NB4 (cell line): ENCODE results near the gene BCL2.

Source experiments
- DNase-seq: peaks from one replicate; pipeline ENCODE4 v3.0.0; 2010; ENCODE audit warnings: low read depth
- H3K4me3 ChIP-seq: one replicate; pipeline ENCODE4 v1.5.1; 2011; ENCODE audit warnings: mild to moderate bottlenecking, low read depth, low read length, moderate library complexity
- MYC ChIP-seq: IDR thresholded peaks from 2 replicates; pipeline ENCODE4 v1.6.1; 2011; ENCODE audit warnings: low read depth, low read length
- POLR2A ChIP-seq: IDR thresholded peaks from 2 replicates; pipeline ENCODE4 v1.6.1; 2011; ENCODE audit warnings: mild to moderate bottlenecking; ENCODE audit not compliant: insufficient read length; ENCODE audit errors: extremely low read depth
- TF ChIP-seq, protein P1 (sequence below): IDR thresholded peaks from 2 replicates; pipeline ENCODE4 v1.6.1; 2011; ENCODE audit warnings: low read depth, low read length
- TF ChIP-seq, protein P2 (sequence below): IDR thresholded peaks from one replicate; pipeline ENCODE4 v1.5.1; 2012; ENCODE audit warnings: low read depth, low read length

Gene BCL2

DNA sequence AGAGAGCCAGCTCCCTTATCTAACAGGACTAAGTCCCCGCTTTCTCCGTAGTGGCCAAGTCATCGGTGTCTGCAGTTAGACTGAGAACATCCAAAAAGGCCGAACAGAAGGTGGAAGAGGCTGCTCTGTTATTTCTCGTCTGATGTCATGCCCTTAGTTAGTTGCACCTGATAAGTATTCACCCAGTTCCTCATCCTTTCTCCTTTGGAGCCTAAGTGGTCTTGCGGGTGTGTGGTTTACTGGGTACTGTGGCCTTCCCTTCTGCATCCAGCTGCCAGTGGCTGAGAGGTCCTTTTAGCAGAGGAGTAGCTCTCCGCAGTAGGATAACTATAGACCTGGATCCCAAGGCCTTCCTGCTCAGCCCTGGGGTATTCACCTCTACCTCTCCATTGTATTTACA is 211.6 kb downstream of the BCL2 start:
- H3K4me3 ChIP-seq, result no peak overlapping the region
- TF ChIP-seq, protein P1, sequence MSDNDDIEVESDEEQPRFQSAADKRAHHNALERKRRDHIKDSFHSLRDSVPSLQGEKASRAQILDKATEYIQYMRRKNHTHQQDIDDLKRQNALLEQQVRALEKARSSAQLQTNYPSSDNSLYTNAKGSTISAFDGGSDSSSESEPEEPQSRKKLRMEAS, result no peak
- TF ChIP-seq POLR2A (no peak), MYC (no peak)
- TF ChIP-seq, protein P2, sequence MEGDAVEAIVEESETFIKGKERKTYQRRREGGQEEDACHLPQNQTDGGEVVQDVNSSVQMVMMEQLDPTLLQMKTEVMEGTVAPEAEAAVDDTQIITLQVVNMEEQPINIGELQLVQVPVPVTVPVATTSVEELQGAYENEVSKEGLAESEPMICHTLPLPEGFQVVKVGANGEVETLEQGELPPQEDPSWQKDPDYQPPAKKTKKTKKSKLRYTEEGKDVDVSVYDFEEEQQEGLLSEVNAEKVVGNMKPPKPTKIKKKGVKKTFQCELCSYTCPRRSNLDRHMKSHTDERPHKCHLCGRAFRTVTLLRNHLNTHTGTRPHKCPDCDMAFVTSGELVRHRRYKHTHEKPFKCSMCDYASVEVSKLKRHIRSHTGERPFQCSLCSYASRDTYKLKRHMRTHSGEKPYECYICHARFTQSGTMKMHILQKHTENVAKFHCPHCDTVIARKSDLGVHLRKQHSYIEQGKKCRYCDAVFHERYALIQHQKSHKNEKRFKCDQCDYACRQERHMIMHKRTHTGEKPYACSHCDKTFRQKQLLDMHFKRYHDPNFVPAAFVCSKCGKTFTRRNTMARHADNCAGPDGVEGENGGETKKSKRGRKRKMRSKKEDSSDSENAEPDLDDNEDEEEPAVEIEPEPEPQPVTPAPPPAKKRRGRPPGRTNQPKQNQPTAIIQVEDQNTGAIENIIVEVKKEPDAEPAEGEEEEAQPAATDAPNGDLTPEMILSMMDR, result no peak
- peak; percentile 44 for DNase-seq

DNA sequence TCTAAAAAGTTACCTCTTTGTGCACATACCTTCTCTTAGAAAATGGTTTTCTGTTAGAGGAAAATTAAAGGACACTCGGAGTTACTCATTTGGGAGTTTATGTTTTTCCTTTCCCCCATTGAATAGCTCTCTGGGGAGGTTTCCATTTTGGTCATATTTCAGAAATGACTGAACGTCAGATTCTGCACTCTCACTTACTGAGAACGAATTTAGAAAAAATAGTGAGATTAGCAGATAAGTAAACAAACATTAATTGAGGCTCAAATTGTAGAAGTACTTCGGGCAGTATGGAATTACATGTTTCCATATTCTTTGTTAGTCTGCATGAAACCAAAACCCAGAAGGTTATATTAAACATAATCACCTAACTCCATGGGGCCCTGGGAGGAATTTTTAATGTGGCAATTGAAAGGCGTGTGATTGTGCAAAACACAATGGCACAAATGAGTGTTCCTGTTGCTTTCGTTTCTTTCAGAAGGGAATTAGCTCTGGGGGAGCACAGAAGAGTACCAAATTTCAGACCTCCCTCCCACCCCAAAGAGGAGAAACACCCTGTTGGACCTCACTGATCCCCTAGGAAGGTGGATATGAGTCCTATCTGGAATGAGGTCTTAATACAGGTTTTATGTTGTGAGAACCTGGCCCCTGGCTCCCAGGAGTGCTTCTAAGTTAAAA is 212.3 kb downstream of the BCL2 start:
- no peak for DNase-seq
- no peak overlapping the region for H3K4me3 ChIP-seq
- TF ChIP-seq, protein P1, result no peak
- TF ChIP-seq, protein P2, result no peak
- no peak for TF ChIP-seq MYC
- no peak for TF ChIP-seq POLR2A

DNA sequence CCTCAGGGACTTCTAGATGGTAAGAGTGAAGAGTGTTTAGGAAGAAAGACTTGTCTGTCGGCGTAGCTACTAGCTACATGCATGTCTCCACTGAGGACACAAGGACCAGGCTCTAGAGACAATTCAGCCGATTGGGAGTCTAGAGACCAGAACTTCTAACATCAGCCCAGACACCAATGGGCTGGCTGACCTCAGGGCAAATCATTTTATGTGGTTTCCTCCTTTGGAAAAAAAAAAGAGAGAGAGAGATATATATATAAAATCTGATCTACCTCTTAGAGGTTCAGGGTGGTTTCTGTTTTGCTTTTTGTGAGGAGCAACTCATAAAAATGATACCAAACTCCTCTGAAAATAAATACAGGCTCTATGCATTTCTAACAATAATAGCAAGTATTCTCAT is 212.8 kb downstream of the BCL2 start:
- TF ChIP-seq, protein P1, result no peak
- TF ChIP-seq, protein P2, result no peak
- H3K4me3 ChIP-seq, result no peak overlapping the region
- no peak for DNase-seq

DNA sequence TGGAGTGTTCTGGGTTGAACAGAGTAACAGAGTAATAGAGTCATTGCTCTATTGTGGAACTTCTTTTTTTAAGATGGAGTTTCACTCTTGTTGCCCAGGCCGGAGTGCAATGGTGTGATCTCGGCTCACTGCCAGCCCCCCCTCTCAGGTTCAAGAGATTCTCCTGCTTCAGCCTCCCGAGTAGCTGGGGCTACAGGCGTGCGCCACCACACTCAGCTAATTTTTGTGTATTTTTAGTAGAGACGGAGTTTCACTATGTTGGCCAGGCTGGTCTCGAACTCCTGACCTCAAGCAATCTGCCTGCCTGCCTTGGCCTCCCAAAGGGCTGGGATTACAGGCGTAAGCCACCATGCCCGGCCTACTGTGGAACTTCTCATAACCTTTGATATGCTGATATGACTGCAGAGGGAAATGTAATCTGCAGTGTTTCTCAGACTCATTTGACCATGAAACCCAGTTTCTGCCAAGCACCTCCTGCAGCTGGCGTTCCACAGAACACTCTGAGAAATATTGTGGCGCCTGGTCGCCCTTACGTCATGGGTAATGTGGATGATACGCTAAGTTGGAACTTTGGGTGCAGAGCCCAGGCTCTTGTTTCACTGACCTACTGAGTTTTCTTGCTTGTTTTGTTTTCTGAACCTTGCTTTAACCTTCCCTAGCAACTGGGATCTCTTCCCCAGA is 213.8 kb downstream of the BCL2 start:
- no peak for TF ChIP-seq MYC
- TF ChIP-seq, protein P2, result no peak
- no peak for TF ChIP-seq POLR2A
- TF ChIP-seq, protein P1, result no peak
- H3K4me3 ChIP-seq, result no peak overlapping the region
- no peak for DNase-seq

DNA sequence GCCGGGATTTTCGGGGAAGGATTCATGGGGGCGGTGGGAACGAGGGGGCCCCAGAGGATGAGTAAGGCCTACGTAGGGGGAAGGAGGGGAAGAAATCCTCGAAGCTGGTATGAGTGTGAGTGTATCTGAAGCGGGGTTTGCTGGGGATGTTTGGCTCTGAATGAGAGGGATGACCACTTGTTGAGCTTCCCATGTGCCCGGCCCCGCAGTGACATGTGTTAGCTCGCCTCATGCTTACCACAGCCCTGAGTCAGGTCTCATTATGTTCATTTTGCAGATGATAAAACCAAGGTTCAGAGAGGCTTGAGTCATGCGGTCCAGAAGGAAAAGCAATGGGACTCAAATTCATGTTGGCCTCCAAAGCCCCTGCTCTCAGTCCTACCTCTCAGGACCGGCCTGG is 214.7 kb downstream of the BCL2 start:
- H3K4me3 ChIP-seq, result no peak overlapping the region
- DNase-seq, result no peak
- TF ChIP-seq, protein P2, result no peak
- TF ChIP-seq MYC (no peak), POLR2A (no peak)
- TF ChIP-seq, protein P1, result no peak
